NCI-H446 treated with DMSO at 0.1 percent for 48 hours (cell line): ENCODE results near the gene TNK2.
"Not testable (repeated sequence)": the region's sequence is repeated elsewhere in the genome, so short reads cannot be mapped to it uniquely, and the experiment has no call there.

ENCODE experiments used
- DNase-seq: peaks from one replicate; lab custom pipeline; 2025; lab: John Stamatoyannopoulos, UW

TNK2 gene

GRCh38 chr3:195821403-195822130, 86.8 kb downstream of the TNK2 start:
- DNase-seq, result no peak

GRCh38 chr3:195820901-195821300, 87.5 kb downstream of the TNK2 start:
- DNase-seq, result no peak

- DNase-seq, result no peak
Observed at GRCh38 chr3:195820186-195820585, 88.2 kb downstream of the TNK2 start.

GRCh38 chr3:195818301-195818700, 90.0 kb downstream of the TNK2 start:
- DNase-seq, result no peak

GRCh38 chr3:195817578-195818135, 90.7 kb downstream of the TNK2 start:
- no peak for DNase-seq

GRCh38 chr3:195816276-195816913, 92.0 kb downstream of the TNK2 start:
- DNase-seq, result not testable (repeated sequence)

GRCh38 chr3:195815169-195815771, 93.1 kb downstream of the TNK2 start:
- DNase-seq, result no peak

- DNase-seq, result no peak
Observed at GRCh38 chr3:195813916-195814640, 94.3 kb downstream of the TNK2 start.
